ENCODE results near the gene PSMB5.

GRCh38 chr14:23043754-23044153 lies 9.1 kb upstream of the PSMB5 start:
- TF ChIP-seq CTCF (IDR thresholded peaks at IDR 0.05) (no peak), POLR2A (IDR thresholded peaks at IDR 0.05; ENCODE audit: low read depth) (no peak), POLR2AphosphoS5 (IDR thresholded peaks at IDR 0.05) (no peak), EP300 (IDR thresholded peaks at IDR 0.05) (no peak)

Data from esophagus muscularis mucosa (tissue), 4 donors.